NB4 (cell line): ENCODE results near the gene MARCO.

ENCODE experiments used
- DNase-seq: peaks from one replicate; pipeline ENCODE4 v3.0.0; 2010; ENCODE audit warnings: low read depth
- H3K4me3 ChIP-seq: one replicate; pipeline ENCODE4 v1.5.1; 2011; ENCODE audit warnings: mild to moderate bottlenecking, low read depth, low read length, moderate library complexity
- CTCF ChIP-seq: IDR thresholded peaks from one replicate; pipeline ENCODE4 v1.5.1; 2012; ENCODE audit warnings: low read depth, low read length
- MAX ChIP-seq: IDR thresholded peaks from 2 replicates; pipeline ENCODE4 v1.6.1; 2011; ENCODE audit warnings: low read depth, low read length
- MYC ChIP-seq: IDR thresholded peaks from 2 replicates; pipeline ENCODE4 v1.6.1; 2011; ENCODE audit warnings: low read depth, low read length
- POLR2A ChIP-seq: IDR thresholded peaks from 2 replicates; pipeline ENCODE4 v1.6.1; 2011; ENCODE audit warnings: mild to moderate bottlenecking; ENCODE audit not compliant: insufficient read length; ENCODE audit errors: extremely low read depth

The MARCO gene

DNA sequence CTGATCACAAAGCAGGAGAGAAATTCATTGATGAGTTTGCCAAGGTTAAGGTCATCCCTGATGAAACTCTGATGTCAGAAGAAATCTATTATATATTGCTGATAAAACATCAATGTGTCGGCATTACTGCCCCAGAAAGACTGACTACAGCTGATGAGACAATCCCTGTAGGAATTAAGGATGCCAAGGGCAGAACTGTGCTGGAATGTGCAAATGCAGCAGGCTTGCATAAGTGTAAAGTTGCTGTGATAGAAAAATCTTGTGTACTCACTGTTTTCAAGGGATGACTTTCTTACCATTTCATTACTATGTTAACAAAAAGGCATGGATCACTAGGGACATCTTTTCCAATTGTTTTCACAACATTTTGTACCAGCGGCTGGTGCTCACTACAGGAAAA is 19.7 kb upstream of the MARCO start:
- DNase-seq = no peak
- H3K4me3 ChIP-seq = no peak overlapping the region
- TF ChIP-seq POLR2A = no peak

DNA sequence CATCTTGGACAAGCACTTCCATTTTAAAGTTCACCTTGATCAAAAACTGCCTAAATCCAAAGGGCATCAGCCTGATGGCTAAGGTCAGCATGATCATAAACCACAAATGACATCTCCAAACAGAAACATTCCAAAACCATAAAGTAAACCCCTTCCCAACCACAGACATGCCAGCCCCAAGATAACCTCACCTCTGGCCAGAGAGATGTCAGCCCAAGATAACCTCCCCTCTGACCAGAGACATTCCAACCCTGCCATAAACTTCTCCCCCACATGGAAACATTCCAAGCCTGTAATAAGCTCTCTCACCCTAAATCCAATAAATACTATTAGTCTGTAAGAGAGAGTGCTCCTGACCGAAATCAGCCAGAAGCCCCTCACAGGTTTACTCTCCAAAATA is 18.6 kb upstream of the MARCO start:
- H3K4me3 ChIP-seq = no peak overlapping the region
- TF ChIP-seq POLR2A = no peak
- no peak for TF ChIP-seq MYC
- no peak for TF ChIP-seq MAX
- TF ChIP-seq CTCF = no peak
- DNase-seq = no peak

GRCh38 chr2:118925476-118925875 is 16.5 kb upstream of the MARCO start:
- no peak for TF ChIP-seq POLR2A
- TF ChIP-seq MYC = no peak
- no peak for TF ChIP-seq CTCF
- no peak for TF ChIP-seq MAX
- DNase-seq = no peak

GRCh38 chr2:118925981-118926380 is 16.0 kb upstream of the MARCO start:
- no peak for DNase-seq
- TF ChIP-seq CTCF = no peak
- TF ChIP-seq MAX = no peak

More at GRCh38 chr2:118925476-118925875, 16.5 kb upstream of the MARCO start:
- no peak overlapping the region for H3K4me3 ChIP-seq

GRCh38 chr2:118929059-118929458 is 12.9 kb upstream of the MARCO start:
- TF ChIP-seq POLR2A (no peak), MYC (no peak), MAX (no peak), CTCF (no peak)
- no peak overlapping the region for H3K4me3 ChIP-seq
- DNase-seq = no peak

More at GRCh38 chr2:118925981-118926380, 16.0 kb upstream of the MARCO start:
- no peak overlapping the region for H3K4me3 ChIP-seq

GRCh38 chr2:118932949-118933348 is 9.0 kb upstream of the MARCO start:
- no peak for DNase-seq
- H3K4me3 ChIP-seq = no peak overlapping the region
- TF ChIP-seq POLR2A = no peak
- TF ChIP-seq CTCF = no peak
- no peak for TF ChIP-seq MAX
- TF ChIP-seq MYC = no peak
